GM10248 (cell line): ENCODE measurements around the gene MISP3.
"Not testable (repeated sequence)": the region's sequence is repeated elsewhere in the genome, so short reads cannot be mapped to it uniquely, and the experiment has no call there.

ENCODE experiments used
- CTCF ChIA-PET: fragments of 300-600 bp; sonication (Branson Sonifier 250); formaldehyde crosslinking; extraction: SDS; loops from one replicate; lab custom pipeline; 2021; ENCODE audit warnings: antibody characterized with exemption; lab: Yijun Ruan, JAX
- POLR2A ChIA-PET: fragments of 350-650 bp; sonication (Branson Sonifier 250); formaldehyde crosslinking; extraction: SDS; loops from one replicate; lab custom pipeline; 2020; ENCODE audit warnings: antibody characterized with exemption; lab: Yijun Ruan, JAX
- DNase-seq: peaks from one replicate; pipeline ENCODE4 v3.0.0; 2012; ENCODE audit errors: extremely low spot score
- CTCF ChIP-seq: IDR thresholded peaks from 2 replicates; pipeline ENCODE4 v1.5.1; 2012; ENCODE audit warnings: mild to moderate bottlenecking, low read depth; ENCODE audit errors: extremely low read depth, missing control alignments, control extremely low read depth

MISP3 gene

GRCh38 chr19:14031719-14032480 is 40.7 kb upstream of the MISP3 start, which contains the start of gene IL27RA:
TSS of gene IL27RA (plus strand) at chr19:14031762. CDS start at chr19:14031873, 111 bp downstream.
- ChIA-PET POLR2A (interaction anchor here (0.6 to 0.7 kb wide), 2 partner anchors 21 to 26 kb away, joined by 3 to 4 read pairs; partner anchors contain the start of gene RFX1), CTCF (interaction anchor here (0.6 to 3.4 kb wide), 27 partner anchors 10 to 316 kb away, joined by 3 to 25 read pairs (median 4); partner anchors contain the start of gene MISP3)
- TF ChIP-seq CTCF, result peak; percentile 85

GRCh38 chr19:14033946-14034345 is 38.6 kb upstream of the MISP3 start:
- TF ChIP-seq CTCF, result no peak
- ChIA-PET CTCF (interaction anchor here (1.2 to 3.4 kb wide), 2 partner anchors 15 to 152 kb away, joined by 3 to 11 read pairs; no protein-coding TSS in a partner anchor), POLR2A (no interaction called here)
- DNase-seq, result no peak

More at GRCh38 chr19:14031719-14032480, 40.7 kb upstream of the MISP3 start, which contains the start of gene IL27RA:
- DNase-seq, result peak; percentile 81

GRCh38 chr19:14035159-14035558 is 37.4 kb upstream of the MISP3 start:
- POLR2A ChIA-PET, result interaction anchor here (0.7 kb wide), 1 partner anchor 482 kb away, joined by 5 read pairs; no protein-coding TSS in a partner anchor
- DNase-seq, result not testable (repeated sequence)
- CTCF ChIA-PET, result interaction anchor here (1.3 to 1.4 kb wide), 2 partner anchors 24 to 158 kb away, joined by 3 to 5 read pairs; partner anchors contain the start of gene NANOS3

DNA sequence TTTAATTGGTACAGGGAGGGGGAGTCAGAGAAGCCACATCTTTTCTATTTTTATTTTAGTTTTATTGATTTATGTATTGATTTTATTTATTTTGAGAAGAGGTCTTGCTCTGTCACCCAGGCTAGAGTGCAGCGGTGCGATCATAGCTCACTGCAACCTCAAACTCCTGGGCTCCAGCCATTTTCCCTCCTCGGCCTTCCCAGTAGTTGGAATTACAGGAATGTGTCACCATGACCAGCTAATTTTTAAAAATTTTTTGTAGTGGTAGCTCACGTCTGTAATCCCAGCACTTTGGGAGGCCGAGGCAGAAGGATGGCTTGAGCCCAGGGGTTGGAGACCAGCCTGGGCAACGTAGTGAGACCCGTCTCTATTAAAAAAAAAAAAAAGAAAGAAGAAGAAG is 36.9 kb upstream of the MISP3 start:
- no peak for TF ChIP-seq CTCF
- POLR2A ChIA-PET, result interaction anchor here (0.7 kb wide), 1 partner anchor 482 kb away, joined by 5 read pairs; no protein-coding TSS in a partner anchor
- CTCF ChIA-PET, result interaction anchor here (1.3 to 1.6 kb wide), 3 partner anchors 11 to 159 kb away, joined by 3 to 5 read pairs (median 5); partner anchors contain the start of gene NANOS3
- DNase-seq, result no peak

DNA sequence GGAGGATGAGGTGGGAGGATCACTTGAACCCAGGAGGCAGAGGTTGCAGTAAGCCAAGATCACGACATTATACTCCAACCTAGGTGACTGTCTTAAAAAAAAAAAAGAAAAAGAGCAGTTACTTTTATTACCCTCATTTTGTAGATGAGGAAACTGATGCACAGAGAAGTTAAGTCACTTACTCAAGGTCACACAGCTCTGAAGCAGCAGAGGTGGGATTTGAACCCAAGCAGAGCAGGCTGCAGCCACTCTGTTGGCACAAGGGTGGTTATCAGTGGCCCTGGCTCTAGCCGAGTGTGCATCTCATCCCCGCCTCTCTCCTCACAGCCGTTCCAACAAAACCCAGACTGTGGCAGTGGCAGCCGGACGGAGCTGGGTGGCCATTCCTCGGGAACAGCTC is 33.4 kb upstream of the MISP3 start:
- no peak for DNase-seq
- ChIA-PET POLR2A (no interaction called here), CTCF (interaction anchor here (14.7 kb wide), 1 partner anchor 17 kb away, joined by 169 read pairs; the partner anchor contains the start of gene PALM3)
- no peak for TF ChIP-seq CTCF

- POLR2A ChIA-PET, result interaction anchor here (0.6 kb wide), 1 partner anchor 56 kb away, joined by 3 read pairs; no protein-coding TSS in a partner anchor
These were observed 29.7 kb upstream of the MISP3 start for GRCh38 chr19:14042659-14043608.

DNA sequence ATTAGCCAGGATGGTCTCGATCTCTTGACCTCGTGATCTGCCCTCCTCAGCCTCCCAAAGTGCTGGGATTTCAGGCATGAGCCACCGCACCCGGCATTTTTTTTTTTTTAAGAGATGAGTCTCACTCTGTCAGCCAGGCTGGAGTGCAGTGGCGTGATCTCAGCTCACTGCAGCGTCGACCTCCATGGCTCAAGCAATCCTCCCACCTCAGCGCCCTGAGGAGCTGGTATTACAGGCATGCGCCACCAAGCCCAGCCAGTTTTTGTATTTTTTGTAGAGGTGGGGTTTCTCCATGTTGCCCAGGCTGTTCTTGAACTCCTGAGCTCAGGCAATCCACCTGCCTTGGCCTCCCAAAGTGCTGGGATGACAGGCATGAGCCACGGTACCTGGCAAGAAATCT is 24.7 kb upstream of the MISP3 start:
- POLR2A ChIA-PET, result interaction anchor here (0.6 kb wide), 1 partner anchor 109 kb away, joined by 7 read pairs; the partner anchor contains the start of gene PODNL1
- CTCF ChIA-PET, result interaction anchor here (0.6 to 14.7 kb wide), 20 partner anchors 7 to 198 kb away, joined by 3 to 169 read pairs (median 4); partner anchors contain the start of genes BRME1, CC2D1A, DCAF15 and IL27RA
- not testable (repeated sequence) for DNase-seq

More at GRCh38 chr19:14042659-14043608, 29.7 kb upstream of the MISP3 start:
- CTCF ChIA-PET, result interaction anchor here (0.5 to 14.7 kb wide), 18 partner anchors 11 to 175 kb away, joined by 3 to 169 read pairs (median 4); partner anchors contain the start of genes IL27RA, MISP3, PALM3 and RFX1
- TF ChIP-seq CTCF, result peak; percentile 44
- DNase-seq, result peak; percentile 58
